HUES6 (cell line): ENCODE measurements around the gene GOLGA6C.
"Not testable (repeated sequence)": the region's sequence is repeated elsewhere in the genome, so short reads cannot be mapped to it uniquely, and the experiment has no call there.

Experiments
- H3K27ac ChIP-seq: 2 replicates; pipeline ENCODE4 v1.7.0; 2013; ENCODE audit warnings: low read depth, mild to moderate bottlenecking, low read length, inconsistent platforms
- H3K27me3 ChIP-seq: 2 replicates; pipeline ENCODE4 v1.6.1; 2013; ENCODE audit warnings: low read length; ENCODE audit not compliant: control insufficient read depth, insufficient read depth
- H3K36me3 ChIP-seq: 2 replicates; pipeline ENCODE4 v1.6.1; 2013; ENCODE audit warnings: low read length; ENCODE audit not compliant: control insufficient read depth, insufficient read depth
- H3K4me1 ChIP-seq: 2 replicates; pipeline ENCODE4 v1.6.1; 2013; ENCODE audit warnings: low read length; ENCODE audit not compliant: control insufficient read depth, insufficient read depth
- H3K4me3 ChIP-seq: 2 replicates; pipeline ENCODE4 v1.5.1; 2013; ENCODE audit warnings: low read depth, low read length
- H3K9ac ChIP-seq: one replicate; pipeline ENCODE4 v1.6.1; 2013; ENCODE audit warnings: mild to moderate bottlenecking, low read length
- H3K9me3 ChIP-seq: 2 replicates; pipeline ENCODE4 v1.6.1; 2013; ENCODE audit warnings: low read depth, low read length; ENCODE audit not compliant: control insufficient read depth, insufficient read depth

The GOLGA6C gene, protein sequence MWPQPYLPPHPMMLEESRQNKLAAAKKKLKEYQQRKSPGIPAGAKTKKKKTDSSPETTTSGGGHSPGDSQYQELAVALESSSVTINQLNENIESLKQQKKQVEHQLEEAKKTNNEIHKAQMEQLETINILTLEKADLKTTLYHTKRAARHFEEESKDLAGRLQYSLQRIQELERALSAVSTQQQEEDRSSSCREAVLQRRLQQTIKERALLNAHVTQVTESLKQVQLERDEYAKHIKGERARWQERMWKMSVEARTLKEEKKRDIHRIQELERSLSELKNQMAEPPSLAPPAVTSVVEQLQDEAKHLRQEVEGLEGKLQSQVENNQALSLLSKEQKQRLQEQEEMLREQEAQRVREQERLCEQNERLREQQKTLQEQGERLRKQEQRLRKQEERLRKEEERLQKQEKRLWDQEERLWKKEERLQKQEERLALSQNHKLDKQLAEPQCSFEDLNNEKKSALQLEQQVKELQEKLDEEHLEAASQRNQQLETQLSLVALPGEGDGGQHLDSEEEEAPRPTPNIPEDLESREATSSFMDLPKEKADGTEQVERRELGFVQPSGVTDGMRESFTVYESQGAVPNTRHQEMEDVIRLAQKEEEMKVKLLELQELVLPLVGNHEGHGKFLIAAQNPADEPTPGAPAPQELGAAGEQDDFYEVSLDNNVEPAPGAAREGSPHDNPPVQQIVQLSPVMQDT

DNA sequence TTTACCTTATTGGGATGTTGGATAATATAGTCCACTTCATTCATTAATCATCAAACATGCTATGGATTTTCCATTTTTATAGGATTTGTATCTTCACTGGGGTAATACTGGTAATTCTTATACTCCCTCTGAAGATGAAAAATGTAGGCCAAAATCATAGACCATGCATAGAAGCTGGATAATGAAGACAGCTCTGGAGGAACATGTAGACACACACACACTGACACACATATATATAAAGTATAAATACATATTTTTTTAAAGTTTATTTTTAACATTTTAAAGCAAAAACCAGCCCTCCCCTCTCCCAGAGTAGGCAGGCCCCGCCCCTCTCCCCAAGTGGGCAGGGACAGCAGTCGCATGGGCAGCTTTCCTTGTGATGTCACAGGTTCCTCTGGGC is at the start of gene GOLGA6C:
Gene GOLGA6C, plus strand, starts transcription at position 301 of the 400 bp plus-strand sequence. CDS start 265 bp downstream, outside the sequence.
- H3K36me3 ChIP-seq, H3K9ac ChIP-seq, H3K9me3 ChIP-seq, H3K27me3 ChIP-seq, H3K4me3 ChIP-seq, H3K27ac ChIP-seq, H3K4me1 ChIP-seq: not testable (repeated sequence)

DNA sequence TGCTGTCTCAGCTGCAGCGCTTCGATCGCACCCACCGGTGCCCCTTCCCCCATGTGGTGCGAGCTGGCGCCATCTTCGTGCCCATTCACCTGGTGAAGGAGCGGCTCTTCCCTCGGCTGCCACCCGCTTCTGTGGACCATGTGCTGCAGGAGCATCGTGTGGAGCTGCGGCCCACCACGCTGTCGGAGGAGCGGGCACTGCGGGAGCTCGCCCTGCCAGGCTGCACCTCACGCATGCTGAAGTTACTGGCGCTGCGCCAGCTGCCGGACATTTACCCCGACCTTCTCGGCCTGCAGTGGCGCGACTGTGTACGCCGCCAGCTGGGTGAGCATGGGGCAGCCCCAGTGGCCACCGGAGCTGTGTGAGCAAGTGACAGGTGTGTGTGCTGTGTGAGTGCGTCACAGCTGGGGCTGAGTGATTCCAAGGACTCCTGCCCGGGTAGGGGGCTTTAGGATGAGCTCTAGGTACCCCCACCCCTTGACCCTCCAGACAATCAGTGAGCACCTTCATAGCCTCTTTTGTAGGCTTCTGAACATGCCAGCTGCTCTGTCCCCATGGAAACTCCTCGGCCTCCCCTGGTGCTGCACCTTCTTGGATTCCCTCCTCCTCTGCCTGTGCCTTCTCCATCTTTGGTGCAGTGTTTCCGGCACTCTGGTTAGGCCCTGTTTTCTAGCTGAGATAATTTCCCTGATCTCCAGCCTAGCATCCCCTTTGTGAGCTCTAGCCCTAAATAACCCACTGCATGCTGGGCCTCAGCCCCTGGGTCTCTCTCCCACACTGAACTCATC is 49.4 kb upstream of the GOLGA6C start:
- H3K4me1 ChIP-seq, result peaks cover 10% of the 10 kb centered on the region
- H3K9me3 ChIP-seq, result no peaks in the 10 kb centered on the region
- H3K36me3 ChIP-seq, result peaks cover 74% of the 10 kb centered on the region
- no peak overlapping the region for H3K9ac ChIP-seq
- H3K27me3 ChIP-seq, result no peaks in the 10 kb centered on the region
- no peak overlapping the region for H3K27ac ChIP-seq
- no peak overlapping the region for H3K4me3 ChIP-seq

DNA sequence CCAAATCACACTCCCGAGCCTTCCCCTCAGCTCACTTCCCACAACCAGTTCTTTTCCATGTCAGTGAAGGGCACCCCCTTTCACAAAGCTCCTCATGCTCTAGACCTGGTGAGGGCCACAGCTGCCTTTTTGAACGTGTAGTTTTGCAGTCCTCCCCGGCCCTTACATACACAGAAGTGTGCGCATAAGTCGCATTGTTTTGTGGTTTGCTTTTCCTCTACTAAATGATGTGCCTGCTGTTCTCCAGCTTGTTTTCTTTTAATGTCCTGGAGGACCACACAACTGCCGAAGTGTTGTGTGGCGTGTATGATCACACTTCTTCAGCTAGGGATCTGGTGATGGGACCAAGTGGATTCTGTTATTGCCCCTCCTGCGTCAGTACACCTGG is 48.9 kb upstream of the GOLGA6C start:
- no peak overlapping the region for H3K9ac ChIP-seq
- H3K36me3 ChIP-seq, result peaks cover 74% of the 10 kb centered on the region
- H3K27me3 ChIP-seq, result no peaks in the 10 kb centered on the region
- no peak overlapping the region for H3K4me3 ChIP-seq
- 0 out of 2 replicates have a peak, but pooled peaks cover 8% of the 10 kb centered on the region for H3K4me1 ChIP-seq
- no peaks in the 10 kb centered on the region for H3K9me3 ChIP-seq
- no peak overlapping the region for H3K27ac ChIP-seq

DNA sequence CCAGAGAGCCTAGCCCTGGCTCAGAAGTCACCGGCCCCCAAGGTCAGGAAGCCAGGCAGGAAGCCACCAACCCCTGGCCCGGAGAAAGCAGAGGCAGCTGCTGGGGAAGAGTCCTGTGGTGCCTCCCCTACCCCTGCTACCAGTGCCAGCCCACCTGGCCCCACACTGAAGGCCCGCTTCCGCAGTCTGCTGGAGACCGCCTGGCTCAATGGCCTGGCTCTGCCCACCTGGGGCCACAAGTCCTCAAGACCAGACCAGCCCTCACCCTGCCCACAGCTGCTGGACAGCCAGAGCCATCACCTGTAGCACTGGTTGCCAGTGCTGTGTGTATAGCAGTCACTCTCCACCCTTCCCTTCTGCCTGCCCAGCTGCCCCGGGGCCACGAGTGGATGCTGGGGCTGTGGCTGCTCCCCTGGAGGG is 47.3 kb upstream of the GOLGA6C start:
- Histone ChIP-seq H3K4me3 (no peak overlapping the region), H3K27ac (no peak overlapping the region), H3K9ac (no peak overlapping the region), H3K4me1 (peaks cover 9% of the 10 kb centered on the region), H3K36me3 (peaks cover 72% of the 10 kb centered on the region), H3K9me3 (no peaks in the 10 kb centered on the region), H3K27me3 (no peaks in the 10 kb centered on the region)

DNA sequence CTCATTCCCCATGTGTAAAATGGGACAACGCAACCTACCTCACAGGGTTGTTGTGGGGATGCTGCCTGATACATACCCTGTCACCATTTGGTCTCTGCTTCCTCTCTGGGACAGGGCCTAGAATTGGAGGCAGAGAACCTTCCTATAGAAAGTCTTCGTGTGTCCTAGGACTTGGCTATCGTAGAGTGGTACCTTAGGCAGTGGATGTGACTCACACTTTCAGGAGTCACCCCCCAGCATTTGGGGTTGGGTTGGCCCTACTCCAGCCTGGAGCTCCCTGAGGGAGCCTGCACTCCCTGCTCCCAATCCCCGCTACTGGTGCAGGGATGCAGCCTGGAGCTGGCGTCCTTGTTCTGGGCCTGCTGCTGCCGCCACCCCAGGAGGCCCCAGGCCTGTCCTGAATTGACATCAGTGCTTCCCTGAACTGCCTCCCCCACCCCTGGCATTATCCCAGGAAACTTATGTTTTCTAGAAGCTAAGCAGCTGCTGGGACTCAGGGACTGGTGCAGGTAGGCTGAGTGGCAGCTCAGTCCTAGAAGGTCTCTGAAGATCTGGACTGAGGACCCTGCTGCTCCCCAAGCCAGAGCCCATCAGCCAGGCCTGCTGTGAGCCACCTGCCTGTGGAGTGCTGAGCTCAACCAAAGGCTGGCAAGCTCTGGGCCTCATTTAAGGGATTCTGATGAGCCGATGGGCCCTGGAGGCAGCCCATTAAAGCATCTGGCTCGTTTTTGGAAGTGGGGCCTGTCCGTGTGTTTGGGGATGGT is 46.5 kb upstream of the GOLGA6C start:
- Histone ChIP-seq H3K9ac (no peak overlapping the region), H3K36me3 (peaks cover 64% of the 10 kb centered on the region), H3K9me3 (no peaks in the 10 kb centered on the region), H3K4me3 (no peak overlapping the region), H3K27ac (no peak overlapping the region), H3K27me3 (no peaks in the 10 kb centered on the region), H3K4me1 (peaks cover 12% of the 10 kb centered on the region)

DNA sequence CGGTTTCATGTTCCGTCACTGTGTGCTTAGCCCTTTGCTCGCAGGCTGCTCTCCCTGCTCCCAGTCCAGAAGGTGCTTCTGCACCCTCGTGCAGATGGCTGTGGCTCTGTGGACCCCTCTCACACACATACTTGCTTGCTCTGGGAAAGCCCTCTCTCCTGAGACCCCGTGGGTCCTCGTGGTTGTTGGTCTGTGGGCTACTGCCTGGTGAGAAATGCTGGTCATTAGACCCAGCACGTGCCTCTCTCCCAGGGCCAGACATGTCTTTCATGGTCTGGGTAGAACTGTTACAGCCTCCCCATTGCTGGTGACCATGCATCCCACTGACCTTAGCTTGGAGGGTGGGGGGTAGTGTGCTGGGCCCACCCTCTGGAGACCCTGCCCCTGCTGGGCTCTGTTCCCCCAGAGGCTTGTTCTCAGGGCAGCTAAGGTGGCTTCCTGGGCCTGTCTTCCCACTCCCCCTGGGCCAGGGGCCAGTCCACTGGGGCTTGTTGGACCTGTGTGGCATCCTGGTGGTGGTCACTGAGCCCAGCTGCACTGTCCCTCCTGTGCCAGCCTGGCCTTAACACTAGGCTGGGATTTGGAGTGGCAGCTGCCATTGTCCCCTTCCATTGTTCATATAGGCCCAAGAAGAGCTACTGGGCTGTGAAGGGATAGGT is 45.8 kb upstream of the GOLGA6C start:
- Histone ChIP-seq H3K27me3 (no peaks in the 10 kb centered on the region), H3K36me3 (peaks cover 59% of the 10 kb centered on the region), H3K27ac (no peak overlapping the region), H3K9ac (no peak overlapping the region), H3K4me3 (no peak overlapping the region), H3K9me3 (no peaks in the 10 kb centered on the region), H3K4me1 (peaks cover 12% of the 10 kb centered on the region)

DNA sequence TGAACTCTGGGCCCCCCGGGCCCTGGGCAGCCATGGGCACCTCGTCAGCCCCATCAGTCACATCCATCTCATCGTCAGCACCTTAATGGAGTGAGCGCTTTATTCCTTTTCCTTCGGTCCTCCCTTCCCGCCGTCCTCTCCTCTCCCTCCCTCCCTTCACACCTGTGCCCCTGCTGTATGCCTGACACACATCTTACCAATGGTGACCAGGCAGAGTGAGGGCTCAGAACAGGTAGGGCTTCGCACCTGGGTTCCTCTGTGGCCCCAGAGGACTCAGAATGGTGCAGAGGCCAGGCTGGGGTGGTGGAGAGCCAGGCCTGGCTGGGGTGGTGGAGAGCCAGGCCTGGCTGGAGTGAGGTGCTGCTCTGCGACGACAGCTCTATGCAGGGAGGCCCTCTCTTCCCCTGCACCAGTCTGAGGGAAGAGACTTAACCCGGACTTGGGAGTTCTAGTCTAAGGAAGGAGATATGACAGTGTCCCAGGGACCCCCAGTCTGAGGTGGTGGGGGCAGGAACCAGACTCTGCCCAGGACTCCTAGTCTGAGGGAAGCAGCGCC is 44.8 kb upstream of the GOLGA6C start:
- no peaks in the 10 kb centered on the region for H3K9me3 ChIP-seq
- H3K9ac ChIP-seq, result no peak overlapping the region
- peaks cover 12% of the 10 kb centered on the region for H3K4me1 ChIP-seq
- peaks cover 49% of the 10 kb centered on the region for H3K36me3 ChIP-seq
- H3K27ac ChIP-seq, result no peak overlapping the region
- no peak overlapping the region for H3K4me3 ChIP-seq
- H3K27me3 ChIP-seq, result no peaks in the 10 kb centered on the region

DNA sequence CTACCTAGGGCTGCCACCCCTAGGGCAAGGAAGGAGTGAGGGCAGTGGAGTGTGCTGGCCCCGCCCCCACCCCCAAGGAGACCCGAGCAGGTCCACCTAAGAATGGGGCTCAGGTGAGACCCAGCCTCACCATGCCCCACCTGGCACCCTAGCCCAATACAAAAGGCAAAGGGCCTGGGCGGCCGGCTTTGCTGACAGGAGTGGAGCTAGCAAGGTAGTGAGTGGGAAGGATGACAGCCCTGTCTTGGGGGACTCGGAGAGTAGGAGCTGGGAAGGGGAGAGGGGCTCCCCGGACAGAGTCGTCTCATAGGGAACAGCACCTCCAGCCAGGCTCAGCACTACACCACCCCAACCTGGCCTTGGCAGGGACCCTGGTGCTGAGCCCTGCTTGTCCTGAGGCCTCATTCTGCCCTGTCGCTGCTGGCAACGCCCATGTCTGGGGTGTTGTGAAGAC is 44.3 kb upstream of the GOLGA6C start:
- Histone ChIP-seq H3K4me1 (peaks cover 12% of the 10 kb centered on the region), H3K36me3 (peaks cover 44% of the 10 kb centered on the region), H3K9me3 (no peaks in the 10 kb centered on the region), H3K27ac (no peak overlapping the region), H3K4me3 (no peak overlapping the region), H3K9ac (no peak overlapping the region), H3K27me3 (no peaks in the 10 kb centered on the region)

DNA sequence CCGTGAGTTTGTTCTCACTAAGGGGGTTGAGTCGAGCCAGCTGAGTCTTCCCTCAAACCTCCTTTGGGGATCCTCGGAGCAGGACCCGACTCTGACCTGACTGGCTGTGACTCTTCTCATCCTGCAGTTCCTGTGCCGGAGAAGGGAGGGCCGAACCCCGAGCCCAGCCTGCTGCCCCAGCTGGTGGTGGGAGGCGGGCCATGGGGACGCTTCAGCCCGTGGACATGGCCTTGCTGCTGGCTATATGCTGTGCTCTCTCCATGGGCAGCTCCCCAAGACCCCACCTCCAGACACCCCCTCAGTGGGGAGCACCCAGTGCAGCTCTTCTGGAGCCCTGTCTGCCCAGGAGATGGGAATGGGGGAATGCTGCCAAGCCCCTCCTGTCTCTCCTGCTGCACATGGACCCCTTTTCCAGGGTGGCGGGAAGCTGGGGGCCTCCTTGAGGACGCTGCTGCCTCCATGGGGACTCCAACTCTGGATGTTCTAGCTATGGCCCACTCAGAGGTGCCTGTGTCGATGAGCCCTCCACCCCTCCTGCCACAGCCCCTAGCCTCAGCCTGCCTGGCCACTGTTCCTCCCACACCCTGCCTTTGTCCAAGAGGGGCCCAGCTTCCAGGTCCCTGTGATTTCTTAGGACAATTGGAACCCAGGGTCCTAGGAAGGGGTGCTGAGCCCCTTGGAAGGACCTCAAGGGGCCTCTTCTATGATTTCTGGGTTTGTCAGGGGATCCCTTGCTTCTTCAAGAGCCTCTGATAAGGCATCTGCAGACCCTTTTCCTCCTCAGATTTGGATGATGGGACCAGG is 43.6 kb upstream of the GOLGA6C start:
- H3K9ac ChIP-seq, result no peak overlapping the region
- peaks cover 37% of the 10 kb centered on the region for H3K36me3 ChIP-seq
- H3K27ac ChIP-seq, result no peak overlapping the region
- H3K9me3 ChIP-seq, result no peaks in the 10 kb centered on the region
- no peaks in the 10 kb centered on the region for H3K27me3 ChIP-seq
- H3K4me1 ChIP-seq, result peaks cover 12% of the 10 kb centered on the region
- no peak overlapping the region for H3K4me3 ChIP-seq
